Lower lobe of right lung (tissue), 2 donors: ENCODE results near the gene IGF2. TPM values are rescaled to one million over a fixed set of nuclear protein-coding genes. Genes with fewer than 3 reads are reported as not detected.
A peak's percentile ranks its signal among the peaks of the same experiment; 100 is the strongest.

Experiments
- ATAC-seq, 2 donors: fragments of 200-7000 bp; cut with Tn5 transposase; one replicate each; pipeline ENCODE4 v1.9.1; 2020 to 2022; ENCODE audit warnings: mild to moderate bottlenecking in 2 of 2, moderate library complexity in 2 of 2
- DNase-seq: peaks from one replicate; pipeline ENCODE4 v3.0.0-alpha.2; 2020
- H3K27ac ChIP-seq: fragments of 200-600 bp; one replicate; pipeline ENCODE4 v1.8.0; 2022
- H3K27me3 ChIP-seq: fragments of 200-600 bp; one replicate; pipeline ENCODE4 v1.8.0; 2022; ENCODE audit warnings: low read depth
- H3K36me3 ChIP-seq: fragments of 200-600 bp; one replicate; pipeline ENCODE4 v1.8.0; 2022; ENCODE audit warnings: mild to moderate bottlenecking
- H3K4me1 ChIP-seq: fragments of 200-600 bp; one replicate; pipeline ENCODE4 v1.8.0; 2022
- H3K4me3 ChIP-seq: fragments of 200-600 bp; one replicate; pipeline ENCODE4 v1.8.0; 2022; ENCODE audit warnings: mild to moderate bottlenecking
- H3K9me3 ChIP-seq: fragments of 200-600 bp; one replicate; pipeline ENCODE4 v1.8.0; 2022
- CTCF ChIP-seq: fragments of 200-600 bp; IDR thresholded peaks from one replicate; pipeline ENCODE4 v1.8.0; 2022; ENCODE audit warnings: antibody characterized with exemption, mild to moderate bottlenecking
- intact Hi-C: fragments of 100-400 bp; cut with DNase I; formaldehyde crosslinking; loops from one replicate; pipeline ENCODE4 v1.11.0; 2022
- total RNA-seq: library from RNA; stranded (reverse); fragmentation: NEBNext Ultra II Directional; extraction: Animal tissue kit (Norgen Biotek cat#: 25700); gene quantifications from one replicate; pipeline ENCODE4 v1.2.1, GENCODE V29; 2021
- donor health status: DM: no; HTN: yes; CAD: no; lungs with severe emphysema.

The IGF2 gene
- total RNA-seq, 1 donor from 2014 or later: 33.9 TPM

GRCh38 chr11:2139621-2140337, 590 bp upstream of the IGF2 start:
- Histone ChIP-seq H3K9me3 (no peaks in the 10 kb centered on the region), H3K27ac (no peak overlapping the region), H3K4me1 (peaks cover 23% of the 10 kb centered on the region), H3K4me3 (no peak overlapping the region), H3K36me3 (no peaks in the 10 kb centered on the region), H3K27me3 (peaks cover 89% of the 10 kb centered on the region)
- intact Hi-C loops: no loop called here
- ATAC-seq: no peak
- TF ChIP-seq CTCF: no peak
- no peak for DNase-seq

- Histone ChIP-seq H3K4me3 (peak overlapping the region; percentile 37), H3K36me3 (no peaks in the 10 kb centered on the region), H3K4me1 (peaks cover 16% of the 10 kb centered on the region), H3K27ac (no peak overlapping the region), H3K9me3 (no peaks in the 10 kb centered on the region), H3K27me3 (peaks cover 89% of the 10 kb centered on the region)
- intact Hi-C loops: no loop called here
- DNase-seq (no peak), ATAC-seq (peak in 1 of 2 donors; percentile 22)
- no peak for TF ChIP-seq CTCF
Measured at GRCh38 chr11:2138431-2139122, 612 bp downstream of the IGF2 start.

GRCh38 chr11:2138068-2138430, 1.1 kb downstream of the IGF2 start:
- H3K9me3 ChIP-seq: no peaks in the 10 kb centered on the region
- H3K27ac ChIP-seq: no peak overlapping the region
- intact Hi-C loops: no loop called here
- H3K4me3 ChIP-seq: peak overlapping the region; percentile 37
- no peaks in the 10 kb centered on the region for H3K36me3 ChIP-seq
- DNase-seq (peak; percentile 48), ATAC-seq (peak in 1 of 2 donors; percentile 48)
- no peak for TF ChIP-seq CTCF
- peaks cover 16% of the 10 kb centered on the region for H3K4me1 ChIP-seq
- H3K27me3 ChIP-seq: peaks cover 89% of the 10 kb centered on the region

- ATAC-seq: peak; percentile 56 to 59
- TF ChIP-seq CTCF: no peak
Measured at GRCh38 chr11:2137202-2138067, 1.8 kb downstream of the IGF2 start.

GRCh38 chr11:2136952-2137201, 2.3 kb downstream of the IGF2 start:
- ATAC-seq (no peak), DNase-seq (no peak)
- TF ChIP-seq CTCF: no peak
- peaks cover 16% of the 10 kb centered on the region for H3K4me1 ChIP-seq
- H3K4me3 ChIP-seq: no peak overlapping the region
- intact Hi-C loops: no loop called here
- no peak overlapping the region for H3K27ac ChIP-seq
- H3K9me3 ChIP-seq: no peaks in the 10 kb centered on the region
- H3K27me3 ChIP-seq: peaks cover 81% of the 10 kb centered on the region
- no peaks in the 10 kb centered on the region for H3K36me3 ChIP-seq

More at GRCh38 chr11:2137202-2138067, 1.8 kb downstream of the IGF2 start:
- peaks cover 16% of the 10 kb centered on the region for H3K4me1 ChIP-seq
- H3K9me3 ChIP-seq: no peaks in the 10 kb centered on the region
- no peak overlapping the region for H3K27ac ChIP-seq
- intact Hi-C loops: no loop called here
- peak; percentile 52 for DNase-seq
- peaks cover 87% of the 10 kb centered on the region for H3K27me3 ChIP-seq
- no peaks in the 10 kb centered on the region for H3K36me3 ChIP-seq
- peak overlapping the region; percentile 37 for H3K4me3 ChIP-seq
